ENCODE results near the gene ACO1. TPM values are rescaled to one million over a fixed set of nuclear protein-coding genes. Genes with fewer than 3 reads are reported as not detected.

Gene ACO1
- polyA plus RNA-seq, 3 donors: 48.5 to 55.5 (median 53.3) TPM

DNA sequence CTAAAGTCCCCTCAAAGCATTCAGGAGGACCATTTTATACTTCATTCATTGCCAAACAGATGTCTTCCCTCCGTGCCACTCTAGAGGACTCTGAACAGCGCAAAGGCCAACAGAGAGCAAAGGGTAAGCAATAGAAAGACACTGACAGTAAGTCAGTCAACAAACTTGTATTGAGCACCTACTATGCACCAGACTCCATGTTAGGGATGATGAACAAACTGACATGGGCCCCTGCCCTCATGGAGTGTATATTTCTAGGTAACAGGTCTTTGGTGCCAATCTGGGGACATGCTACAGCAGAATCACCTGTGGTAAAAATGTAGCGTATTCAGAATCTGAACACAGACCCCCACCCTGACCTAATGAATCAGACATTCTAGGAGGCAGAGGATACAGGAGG lies 3.5 kb upstream of the ACO1 start:
- DNase-seq (ENCODE audit: low read depth in 3 of 3, low spot score in 2 of 3): no peak

DNA sequence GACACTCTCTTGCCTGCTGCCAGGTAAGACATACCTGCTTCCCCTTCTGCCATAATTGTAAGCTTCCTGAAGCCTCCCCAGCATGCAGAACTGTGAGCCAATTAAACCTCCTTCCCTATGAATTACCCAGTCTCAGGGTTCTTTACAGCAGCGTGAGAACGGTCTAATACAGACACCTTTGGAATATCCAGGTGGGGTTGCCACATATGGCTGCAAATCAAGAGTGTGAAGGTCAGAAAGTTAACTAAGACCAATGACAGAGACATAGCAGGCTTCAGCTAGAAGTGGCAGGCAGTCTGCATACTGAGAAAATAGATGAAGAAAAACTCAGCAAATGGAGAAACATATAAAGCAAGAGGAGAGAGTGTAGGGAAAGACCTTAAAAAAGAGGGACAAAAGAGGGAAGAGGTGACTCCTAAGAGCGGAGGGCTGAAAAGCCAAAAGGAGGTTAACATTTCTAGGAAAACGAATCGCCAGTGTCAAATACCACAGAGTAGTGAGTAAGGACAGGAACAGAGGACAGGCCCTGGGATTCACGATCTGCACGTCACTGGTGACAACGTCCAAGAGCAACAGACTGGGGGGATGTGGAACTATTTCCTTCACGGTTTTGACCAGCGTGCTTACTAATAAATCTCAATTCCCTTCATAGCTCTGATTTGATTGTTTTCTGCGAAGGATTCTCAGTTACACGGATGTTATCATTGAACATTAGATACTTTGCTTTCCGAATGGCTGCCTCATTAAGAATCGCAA lies 1.7 kb upstream of the ACO1 start:
- DNase-seq (ENCODE audit: low read depth in 3 of 3, low spot score in 2 of 3): no peak

- DNase-seq (ENCODE audit: low read depth in 3 of 3, low spot score in 2 of 3): peak in 1 of 3 donors; percentile 23
Measured at GRCh38 chr9:32384002-32384363, 460 bp upstream of the ACO1 start.

GRCh38 chr9:32385152-32385884 lies 875 bp downstream of the ACO1 start:
- DNase-seq (ENCODE audit: low read depth in 3 of 3, low spot score in 2 of 3): no peak

DNA sequence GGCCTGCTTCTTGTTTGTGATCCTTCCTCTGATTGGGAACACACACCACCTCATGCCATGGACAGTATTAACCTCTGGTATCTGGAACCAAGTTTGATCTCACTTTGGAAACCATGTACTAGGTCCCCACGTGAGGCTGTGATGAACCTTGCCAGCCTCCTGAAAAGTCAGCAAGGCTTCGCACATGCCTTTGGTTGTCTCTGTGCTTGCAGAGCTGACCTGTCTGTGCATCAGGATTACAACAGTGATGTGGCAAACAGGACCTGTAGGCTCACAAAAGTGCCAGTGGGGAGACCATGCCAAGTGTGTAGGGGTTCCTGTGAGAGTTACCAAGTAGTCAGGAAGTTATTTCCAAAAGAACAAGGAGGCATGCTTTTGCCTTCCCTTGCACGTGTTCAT lies 1.4 kb downstream of the ACO1 start:
- DNase-seq (ENCODE audit: low read depth in 3 of 3, low spot score in 2 of 3): no peak

DNA sequence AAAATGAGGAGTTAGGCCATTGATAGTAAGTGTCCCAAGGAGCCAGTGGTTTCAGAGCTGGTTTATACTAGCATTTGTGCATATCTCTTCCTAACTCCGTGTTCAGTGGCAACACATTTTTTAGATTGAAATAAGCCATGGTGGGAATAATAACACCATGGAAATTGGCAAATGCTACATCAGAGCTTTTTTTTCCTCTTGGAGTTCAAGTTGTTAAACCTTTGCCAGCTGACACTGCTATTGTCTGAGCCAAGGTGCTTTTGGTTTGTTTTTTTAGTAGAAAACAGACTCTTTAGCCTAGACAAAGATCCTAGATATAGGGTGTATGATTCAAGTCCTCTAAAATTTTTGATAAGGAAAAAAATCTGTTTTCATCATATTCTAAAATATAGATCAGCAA lies 2.8 kb downstream of the ACO1 start:
- DNase-seq (ENCODE audit: low read depth in 3 of 3, low spot score in 2 of 3): no peak

DNA sequence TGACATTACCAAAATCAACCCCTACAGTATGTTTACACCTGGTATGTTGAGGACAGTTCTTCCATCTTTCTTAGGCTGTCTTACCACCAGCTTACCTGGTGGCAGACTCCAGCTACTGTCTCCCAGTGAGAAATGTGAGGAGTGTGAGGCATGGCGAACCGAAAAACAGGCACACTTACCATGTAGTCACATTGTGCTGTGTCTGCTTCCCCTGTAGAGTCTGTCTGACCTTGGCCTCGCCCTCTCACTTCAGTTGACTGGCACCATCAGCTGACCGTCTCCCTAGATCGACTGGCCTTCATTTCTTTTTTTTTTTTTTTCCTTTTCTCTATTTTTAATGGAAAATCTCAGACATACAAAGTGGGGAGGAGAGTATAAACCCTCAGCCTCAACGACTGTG lies 4.9 kb downstream of the ACO1 start:
- no peak for DNase-seq (ENCODE audit: low read depth in 3 of 3, low spot score in 2 of 3)

- no peak for DNase-seq (ENCODE audit: low read depth in 3 of 3, low spot score in 2 of 3)
Measured at GRCh38 chr9:32393911-32394310, 9.5 kb downstream of the ACO1 start.

GRCh38 chr9:32394381-32395049 lies 10.1 kb downstream of the ACO1 start:
- no peak for DNase-seq (ENCODE audit: low read depth in 3 of 3, low spot score in 2 of 3)

DNA sequence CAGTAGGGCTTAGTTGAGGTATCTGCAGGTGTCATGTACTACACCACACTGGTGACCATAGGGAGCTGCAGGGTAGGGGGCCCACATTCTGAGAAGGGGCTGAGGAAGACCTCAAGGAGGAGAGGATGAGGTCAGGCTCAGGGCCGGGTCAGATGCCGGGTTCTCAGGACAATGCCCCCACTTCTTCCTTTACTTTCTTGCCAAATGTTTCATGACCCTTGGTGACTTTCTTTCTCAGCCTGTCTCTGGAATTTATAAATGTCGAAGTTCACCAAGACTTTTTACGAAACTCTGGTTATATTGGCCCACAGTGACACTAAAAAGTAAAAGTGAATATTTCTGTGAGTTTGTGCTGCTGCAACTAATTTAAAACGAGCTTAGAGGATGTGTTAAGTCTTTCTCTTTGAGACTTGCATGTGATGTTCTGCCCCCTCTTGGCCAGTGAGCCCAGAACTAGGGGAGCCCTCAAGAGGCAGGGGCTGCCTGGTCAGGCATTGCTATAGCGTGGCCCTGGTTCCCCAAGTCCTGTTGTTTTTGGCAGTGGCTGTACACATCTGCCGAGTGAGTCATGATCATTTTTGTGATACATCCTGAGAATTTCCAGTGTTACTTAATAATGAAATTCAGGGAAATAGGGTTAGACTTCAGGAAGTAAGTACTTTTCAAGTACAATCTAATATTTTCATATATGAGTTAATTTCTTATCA lies 11.2 kb downstream of the ACO1 start:
- no peak for DNase-seq (ENCODE audit: low read depth in 3 of 3, low spot score in 2 of 3)

GRCh38 chr9:32398207-32398606 lies 13.8 kb downstream of the ACO1 start:
- no peak for DNase-seq (ENCODE audit: low read depth in 3 of 3, low spot score in 2 of 3)

GRCh38 chr9:32399110-32399815 lies 14.8 kb downstream of the ACO1 start:
- DNase-seq (ENCODE audit: low read depth in 3 of 3, low spot score in 2 of 3): no peak

GRCh38 chr9:32401488-32401887 lies 17.0 kb downstream of the ACO1 start:
- no peak for DNase-seq (ENCODE audit: low read depth in 3 of 3, low spot score in 2 of 3)

DNA sequence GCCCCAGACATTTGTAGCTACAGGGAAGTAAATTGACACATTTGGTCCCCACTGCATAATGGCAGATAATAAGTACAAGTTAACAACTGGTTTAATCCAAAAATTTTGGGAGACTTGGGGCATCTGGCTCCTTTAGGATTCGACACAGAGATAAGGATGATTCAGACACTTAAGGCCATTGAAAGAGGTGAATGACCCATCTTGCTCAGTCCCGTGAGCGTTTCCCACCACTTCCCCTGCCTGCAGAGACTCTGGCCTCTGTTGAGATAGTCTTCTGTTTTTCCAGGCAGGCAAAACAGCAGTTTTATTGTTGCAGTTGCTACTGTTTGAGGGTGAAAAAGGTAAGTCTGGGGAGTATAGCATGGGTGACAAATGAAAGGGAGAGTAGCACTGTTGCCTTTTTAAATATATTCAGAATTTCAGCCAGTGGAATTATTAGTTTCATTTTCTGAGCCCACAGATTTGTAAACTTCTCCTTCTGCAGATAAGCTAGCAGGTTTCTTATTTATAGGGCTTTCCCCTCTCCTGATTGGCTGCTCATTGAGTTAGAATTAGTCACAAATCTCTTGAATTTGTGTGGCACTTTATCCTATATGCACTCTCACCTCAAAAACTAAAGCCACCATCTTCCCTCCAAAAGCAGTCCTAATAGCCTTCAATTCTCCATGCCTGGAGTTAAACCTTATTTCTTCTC lies 19.3 kb downstream of the ACO1 start:
- DNase-seq (ENCODE audit: low read depth in 3 of 3, low spot score in 2 of 3): no peak

DNA sequence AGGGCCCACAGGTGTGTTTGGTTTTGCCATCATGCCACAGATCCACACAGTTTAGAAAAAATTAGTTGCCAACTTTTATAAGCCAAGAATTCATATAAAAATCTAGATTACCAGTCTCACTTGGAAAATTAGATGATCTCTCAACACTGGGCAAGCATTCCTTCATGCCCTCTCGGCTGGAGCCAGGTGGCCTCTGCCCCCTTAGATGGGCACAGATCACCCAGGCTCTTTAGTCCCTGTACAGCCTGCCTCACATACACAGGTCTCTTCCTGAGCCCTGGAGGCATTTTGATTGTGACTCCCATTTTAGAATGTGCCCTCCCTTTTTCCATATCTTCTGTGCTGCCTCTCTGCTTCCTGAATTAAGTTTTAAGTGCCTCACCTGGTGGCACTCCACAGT lies 20.0 kb downstream of the ACO1 start:
- DNase-seq (ENCODE audit: low read depth in 3 of 3, low spot score in 2 of 3): no peak

- DNase-seq (ENCODE audit: low read depth in 3 of 3, low spot score in 2 of 3): no peak
Measured at GRCh38 chr9:32404856-32405255, 20.4 kb downstream of the ACO1 start.

DNA sequence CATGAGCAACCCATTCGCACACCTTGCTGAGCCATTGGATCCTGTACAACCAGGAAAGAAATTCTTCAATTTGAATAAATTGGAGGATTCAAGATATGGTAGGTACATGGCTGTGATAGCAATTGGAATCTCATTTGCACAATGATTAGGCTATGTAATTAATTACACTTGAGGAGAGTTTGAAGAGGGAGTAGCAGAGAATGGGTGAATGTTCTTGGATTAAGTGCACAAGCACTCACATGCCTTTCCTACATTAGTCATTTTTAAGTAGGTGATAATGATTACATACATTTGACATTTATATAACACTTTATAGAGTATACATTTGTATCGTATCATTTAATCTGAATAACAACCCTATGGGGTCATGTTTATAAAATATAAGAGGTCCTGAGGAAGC lies 21.1 kb downstream of the ACO1 start:
- DNase-seq (ENCODE audit: low read depth in 3 of 3, low spot score in 2 of 3): no peak

DNA sequence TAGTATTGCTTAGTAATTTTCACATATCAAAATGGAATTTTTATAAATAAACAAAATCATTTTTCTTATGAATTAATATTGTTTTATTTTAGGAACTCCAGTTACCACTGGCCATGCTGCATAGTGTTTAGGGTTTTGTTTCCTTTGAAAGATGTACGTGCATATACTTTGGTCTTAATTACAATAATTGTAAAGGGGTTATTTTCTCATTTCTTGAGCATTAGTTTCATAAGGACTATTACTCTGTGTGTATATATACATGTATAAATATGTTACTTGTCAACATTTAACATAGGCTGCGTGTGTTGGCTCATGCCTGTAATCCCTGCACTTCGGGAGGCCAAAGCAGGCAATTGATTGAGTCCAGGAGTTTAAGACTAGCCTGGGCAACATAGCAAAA lies 21.6 kb downstream of the ACO1 start:
- DNase-seq (ENCODE audit: low read depth in 3 of 3, low spot score in 2 of 3): no peak

GRCh38 chr9:32411753-32412152 lies 27.3 kb downstream of the ACO1 start:
- no peak for DNase-seq (ENCODE audit: low read depth in 3 of 3, low spot score in 2 of 3)

- no peak for DNase-seq (ENCODE audit: low read depth in 3 of 3, low spot score in 2 of 3)
Measured at GRCh38 chr9:32412440-32412839, 28.0 kb downstream of the ACO1 start.

Data from right renal cortex interstitium (tissue), 3 donors.